ENCODE measurements around the gene ZBTB7A. TPM values are rescaled to one million over a fixed set of nuclear protein-coding genes. Genes with fewer than 3 reads are reported as not detected.

Gene ZBTB7A
- total and polyA plus RNA-seq, 8 donors = 7.1 to 49.5 (median 11.4) TPM

DNA sequence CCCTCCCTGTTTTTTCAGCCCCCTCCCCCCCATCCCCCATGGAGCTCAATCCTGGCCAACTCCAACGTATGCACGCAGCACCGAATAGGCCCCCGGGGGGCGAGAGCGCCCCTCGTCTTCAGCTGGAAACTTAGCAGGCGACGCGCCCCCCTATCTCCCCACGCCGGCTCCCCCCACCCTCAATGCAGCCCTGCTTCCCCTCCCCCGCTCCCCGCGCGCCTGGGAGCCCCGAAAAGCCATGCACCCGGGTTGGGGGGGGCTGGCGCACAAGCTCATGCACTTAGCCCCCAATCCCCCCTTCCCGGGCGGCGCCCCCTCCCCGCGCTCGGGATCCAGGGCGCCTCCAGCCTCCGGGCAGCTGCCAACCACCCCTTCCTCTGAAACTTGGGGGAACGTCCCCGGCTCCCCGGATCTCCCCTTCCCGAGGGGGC is 508 bp downstream of the ZBTB7A start:
- DNase-seq (peak in 2 of 4 donors; percentile 73 to 87), ATAC-seq (no peak)
- H3K27ac ChIP-seq = peak overlapping the region; percentile 95 to 96
- H3K4me3 ChIP-seq = peak overlapping the region; percentile 75 to 93
- H3K36me3 ChIP-seq = peaks cover 0 to 13% of the 10 kb centered on the region in 2 donors
- TF ChIP-seq, protein P1, sequence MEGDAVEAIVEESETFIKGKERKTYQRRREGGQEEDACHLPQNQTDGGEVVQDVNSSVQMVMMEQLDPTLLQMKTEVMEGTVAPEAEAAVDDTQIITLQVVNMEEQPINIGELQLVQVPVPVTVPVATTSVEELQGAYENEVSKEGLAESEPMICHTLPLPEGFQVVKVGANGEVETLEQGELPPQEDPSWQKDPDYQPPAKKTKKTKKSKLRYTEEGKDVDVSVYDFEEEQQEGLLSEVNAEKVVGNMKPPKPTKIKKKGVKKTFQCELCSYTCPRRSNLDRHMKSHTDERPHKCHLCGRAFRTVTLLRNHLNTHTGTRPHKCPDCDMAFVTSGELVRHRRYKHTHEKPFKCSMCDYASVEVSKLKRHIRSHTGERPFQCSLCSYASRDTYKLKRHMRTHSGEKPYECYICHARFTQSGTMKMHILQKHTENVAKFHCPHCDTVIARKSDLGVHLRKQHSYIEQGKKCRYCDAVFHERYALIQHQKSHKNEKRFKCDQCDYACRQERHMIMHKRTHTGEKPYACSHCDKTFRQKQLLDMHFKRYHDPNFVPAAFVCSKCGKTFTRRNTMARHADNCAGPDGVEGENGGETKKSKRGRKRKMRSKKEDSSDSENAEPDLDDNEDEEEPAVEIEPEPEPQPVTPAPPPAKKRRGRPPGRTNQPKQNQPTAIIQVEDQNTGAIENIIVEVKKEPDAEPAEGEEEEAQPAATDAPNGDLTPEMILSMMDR (IDR thresholded peaks at IDR 0.05) = no peak
- H3K27me3 ChIP-seq = no peaks in the 10 kb centered on the region
- peaks cover 25 to 59% of the 10 kb centered on the region in 2 donors for H3K4me1 ChIP-seq
- H3K9me3 ChIP-seq = no peaks in the 10 kb centered on the region
- intact Hi-C loops (cut with DNase I) = no loop called here

DNA sequence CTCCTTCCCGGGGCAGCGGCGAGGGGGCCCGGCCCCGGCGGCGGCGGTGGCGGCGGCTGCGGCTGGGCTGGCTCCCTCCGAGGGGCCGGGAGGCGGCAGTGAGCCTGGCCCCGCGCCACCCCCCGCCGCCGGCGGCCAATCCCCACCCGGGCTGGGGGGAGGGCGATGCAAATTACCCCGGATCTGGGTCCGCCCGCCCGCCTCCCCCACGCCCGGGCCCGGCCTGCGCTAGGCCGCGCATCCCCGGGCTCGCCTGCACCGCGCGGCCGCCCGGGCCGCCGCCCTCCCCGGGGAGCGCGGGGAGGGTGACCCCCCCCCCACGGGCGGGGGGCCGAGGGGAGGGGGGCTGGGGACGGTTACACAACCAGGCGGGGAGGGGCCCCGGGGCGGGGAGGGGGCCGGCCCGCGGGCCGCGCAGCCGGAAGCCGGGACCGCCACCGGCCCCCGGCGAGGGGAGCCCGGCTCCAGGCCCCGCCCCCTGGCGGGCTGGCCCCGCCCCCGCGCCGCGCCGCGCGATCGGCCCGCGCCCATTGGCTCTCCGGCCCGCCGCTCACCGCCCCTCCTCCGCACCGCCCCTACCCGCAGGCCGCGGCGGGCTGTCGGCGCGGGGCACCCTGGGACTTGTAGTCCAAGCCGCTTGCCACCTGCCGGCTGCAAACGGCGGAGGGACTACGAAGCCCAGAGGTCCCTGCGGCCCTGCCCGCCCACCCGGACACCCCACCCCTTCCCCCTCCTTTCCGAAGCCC is 1.1 kb downstream of the ZBTB7A start:
- Histone ChIP-seq H3K9me3 (no peaks in the 10 kb centered on the region), H3K36me3 (peaks cover 0 to 13% of the 10 kb centered on the region in 2 donors), H3K4me1 (peaks cover 30 to 65% of the 10 kb centered on the region in 2 donors), H3K27me3 (no peaks in the 10 kb centered on the region), H3K4me3 (peak overlapping the region; percentile 75 to 93), H3K27ac (peak overlapping the region in 1 of 2 donors; percentile 96)
- DNase-seq (peak; percentile 93 to 98 (median 97)), ATAC-seq (peak; percentile 81)
- TF ChIP-seq, protein P1 (IDR thresholded peaks at IDR 0.05) = no peak
- intact Hi-C loops (cut with DNase I) = no loop called here

- Histone ChIP-seq H3K27me3 (no peaks in the 10 kb centered on the region), H3K4me3 (peak overlapping the region; percentile 80 to 93), H3K27ac (peak overlapping the region; percentile 90 to 94), H3K9me3 (no peaks in the 10 kb centered on the region), H3K4me1 (peaks cover 39 to 71% of the 10 kb centered on the region in 2 donors), H3K36me3 (peaks cover 0 to 13% of the 10 kb centered on the region in 2 donors)
- peak in 2 of 4 donors; percentile 64 to 90 for DNase-seq
- TF ChIP-seq, protein P1 (IDR thresholded peaks at IDR 0.05) = no peak
- intact Hi-C loops (cut with DNase I) = no loop called here
- no peak for ATAC-seq
Observed at GRCh38 chr19:4064496-4065260, 2.0 kb downstream of the ZBTB7A start.

GRCh38 chr19:4064149-4064495 is 2.6 kb downstream of the ZBTB7A start:
- Histone ChIP-seq H3K27ac (peak overlapping the region; percentile 90 to 94), H3K4me1 (peaks cover 44 to 71% of the 10 kb centered on the region in 2 donors), H3K4me3 (peak overlapping the region; percentile 80 to 93), H3K27me3 (no peaks in the 10 kb centered on the region), H3K9me3 (no peaks in the 10 kb centered on the region), H3K36me3 (peaks cover 0 to 13% of the 10 kb centered on the region in 2 donors)
- intact Hi-C loops (cut with DNase I) = no loop called here
- ATAC-seq = no peak
- TF ChIP-seq, protein P1 (IDR thresholded peaks at IDR 0.05) = no peak
- DNase-seq = peak in 1 of 4 donors; percentile 40
